GM12878 (cell line): ENCODE measurements around the gene CREB3L4. TPM values are rescaled to one million over a fixed set of nuclear protein-coding genes. Genes with fewer than 3 reads are reported as not detected.

ENCODE experiments used
- ATAC-seq: fragments of 200-7000 bp; cut with Tn5 transposase; 3 replicates; pipeline ENCODE4 v1.9.1; 2020; ENCODE audit warnings: mild to moderate bottlenecking, moderate library complexity
- BruUV-seq: library from RNA; stranded (reverse); fragments of 400-500 nt; replicated peaks from 2 replicates; lab custom pipeline; 2021; lab: Mats Ljungman, UMichigan
- CTCF ChIA-PET: fragments of 300-600 bp; sonication (Branson Sonifier 250); formaldehyde crosslinking; extraction: SDS; loops from one replicate; lab custom pipeline; 2021; ENCODE audit warnings: inconsistent platforms; lab: Yijun Ruan, JAX
- POLR2A ChIA-PET: fragments of 350-600 bp; formaldehyde crosslinking; extraction: SDS; loops from one replicate; lab custom pipeline; 2021; ENCODE audit warnings: inconsistent platforms; lab: Charles Lee
- RAD21 ChIA-PET: fragments of 300-600 bp; sonication (Branson Sonifier 250); formaldehyde crosslinking; loops from one replicate; lab custom pipeline; 2023; ENCODE audit warnings: antibody characterized with exemption; ENCODE audit not compliant: unreplicated experiment; lab: Charles Lee
- SMC1A ChIA-PET: fragments of 300-600 bp; sonication (Branson Sonifier 250); formaldehyde crosslinking; loops from one replicate; lab custom pipeline; 2023; ENCODE audit not compliant: unreplicated experiment, uncharacterized antibody; lab: Charles Lee
- DNase-seq: peaks from one replicate; pipeline ENCODE4 v3.0.0-alpha.2; 2011; ENCODE audit warnings: low read depth, low spot score
- FAIRE-seq: peaks from 3 replicates; lab custom pipeline; 2011; peaks lifted over from hg19 to GRCh38; lab: Jason Lieb, UNC
- H2AFZ ChIP-seq: 2 replicates; pipeline ENCODE4 v1.6.0; 2011; ENCODE audit warnings: low read depth, low read length, control low read depth; ENCODE audit not compliant: control insufficient read depth
- H3K27ac ChIP-seq: 2 replicates; pipeline ENCODE4 v1.5.1; 2011; ENCODE audit warnings: control low read depth; ENCODE audit not compliant: control insufficient read depth, insufficient read depth
- H3K27me3 ChIP-seq, 2 experiments: replicated peaks in 1 of 2; 2 replicates each; pipeline versions ENCODE4 v1.6.0 to v1.6.1; 2011; ENCODE audit warnings: low read length in 1 of 2; ENCODE audit not compliant: control insufficient read depth in 2 of 2, insufficient read depth in 2 of 2
- H3K36me3 ChIP-seq, 2 experiments: 2 replicates each; pipeline ENCODE4 v1.5.1; 2011; ENCODE audit warnings: low read length in 1 of 2; ENCODE audit not compliant: control insufficient read depth in 2 of 2, insufficient read depth in 2 of 2
- H3K4me1 ChIP-seq: 2 replicates; pipeline ENCODE4 v1.6.1; 2011; ENCODE audit warnings: mild to moderate bottlenecking, low read length, moderate library complexity, mixed read lengths; ENCODE audit not compliant: control insufficient read depth, insufficient read depth
- H3K4me2 ChIP-seq: 2 replicates; pipeline ENCODE4 v1.6.0; 2011; ENCODE audit warnings: control low read depth; ENCODE audit not compliant: control insufficient read depth, insufficient read depth
- H3K4me3 ChIP-seq: fragments of 200-600 bp; sonication (generic); 2 replicates; pipeline ENCODE4 v1.5.1; 2016
- H3K79me2 ChIP-seq: 2 replicates; pipeline ENCODE4 v1.6.0; 2011; ENCODE audit warnings: low read length; ENCODE audit not compliant: control insufficient read depth, insufficient read depth
- H3K9ac ChIP-seq: 2 replicates; pipeline ENCODE4 v1.8.0; 2011; ENCODE audit warnings: low read length, control low read depth, mixed read lengths; ENCODE audit not compliant: control insufficient read depth, insufficient read depth
- H3K9me3 ChIP-seq: replicated peaks from 3 replicates; pipeline ENCODE4 v1.5.1; 2011; ENCODE audit warnings: mild to moderate bottlenecking, low read length; ENCODE audit not compliant: control insufficient read depth, insufficient read depth
- H4K20me1 ChIP-seq: 2 replicates; pipeline ENCODE4 v1.6.0; 2011; ENCODE audit not compliant: control insufficient read depth, insufficient read depth
- EP300 ChIP-seq, 2 experiments: fragments of 150-350 bp in 1 of 2; IDR thresholded peaks; 2 replicates each; pipeline ENCODE4 v1.6.1; 2011 to 2012; ENCODE audit warnings: low read depth in 2 of 2, low read length in 2 of 2, borderline replicate concordance in 1 of 2, improper control_type of control experiment in 1 of 2, inconsistent platforms in 1 of 2; ENCODE audit not compliant: control insufficient read depth in 1 of 2
- PKNOX1 ChIP-seq: fragments of 450-650 bp; IDR thresholded peaks from 2 replicates; pipeline ENCODE4 v1.6.1; 2016; ENCODE audit warnings: mild to moderate bottlenecking
- POLR2A ChIP-seq: IDR thresholded peaks from 2 replicates; pipeline ENCODE4 v1.6.1; 2011; ENCODE audit warnings: low read depth, mild to moderate bottlenecking, low read length
- WGBS: methylation state at CpG from one replicate; pipeline ENCODE4 v1.1.6; 2016; ENCODE audit warnings: low lambda C conversion rate; ENCODE audit not compliant: insufficient replicate concordance, insufficient coverage; ENCODE audit errors: missing lambda C conversion rate; 5-methylcytosine and 5-hydroxymethylcytosine counted together
- in situ Hi-C: fragments of 300-500 bp; cut with MboI; formaldehyde crosslinking; loops from 9 replicates; pipeline ENCODE4 v1.14.3; 2018; ENCODE audit warnings: mixed read lengths
- intact Hi-C: fragments of 100-400 bp; cut with micrococcal nuclease; formaldehyde crosslinking; loops from one replicate; pipeline ENCODE4 v1.14.2; 2022; ENCODE audit not compliant: unreplicated experiment
- polyA plus RNA-seq, 11 experiments: library from polyadenylated mRNA; depleted of rRNA in 4 of 11; unstranded in 6 of 11; stranded (reverse) in 5 of 11; fragments of >200 nt; fragmentation: Nextera tagmentation in 4 of 11; fragmentation: Illumina TruSeq in 1 of 11; extraction: Ambion mirVana in 4 of 11; extraction: Trizol in 1 of 11; gene quantifications; 1 replicate in 1 of 11; 2 replicates in 10 of 11; pipeline versions ENCODE4 v1.2.1 to v1.2.3, GENCODE V29; 2011 to 2016; ENCODE audit warnings: inconsistent platforms in 2 of 11, missing spikeins in 2 of 11, low read depth in 1 of 11
- total RNA-seq, 4 experiments: library from RNA; depleted of rRNA in 3 of 4; stranded (reverse); fragments of >200 nt in 3 of 4; fragmentation: Illumina TruSeq in 1 of 4; extraction: Trizol in 1 of 4; gene quantifications; 2 replicates each; pipeline versions ENCODE4 v1.2.1 to v1.2.3, GENCODE V29; 2013 to 2021

The CREB3L4 gene
- total and polyA plus RNA-seq, 10 of the 15 experiments (the other 5 are each of a cell fraction or from before 2014, with no cell fraction given), result 9.7 to 14.0 (median 12.1) TPM

GRCh38 chr1:153919876-153920852 is 47.5 kb upstream of the CREB3L4 start (continued):
- TF ChIP-seq PKNOX1, result peak; percentile 69
- TF ChIP-seq, all 136 proteins: peak for 9

GRCh38 chr1:153921080-153921802 is 46.5 kb upstream of the CREB3L4 start:
- H2AFZ ChIP-seq, result no peak overlapping the region
- H3K9ac ChIP-seq, result peak overlapping the region; percentile 78
- no peak for FAIRE-seq

More at GRCh38 chr1:153921080-153921802, 46.5 kb upstream of the CREB3L4 start:
- WGBS, result 2% methylated on average over 3 of the region's 3 CpGs
- no peaks in the 10 kb centered on the region for H3K27me3 ChIP-seq
- peaks cover 3% of the 10 kb centered on the region; the same call in 1 of the 2 replicates for H3K4me1 ChIP-seq
- BruUV-seq, result no TSS peak
- H3K36me3 ChIP-seq, result peaks cover 0 to 9% of the 10 kb centered on the region in 2 experiments; a peak in 2 of 4 replicates
- H3K4me3 ChIP-seq, result peak overlapping the region; percentile 98
- no peak for TF ChIP-seq EP300 (IDR thresholded peaks at IDR 0.05; ENCODE audit: borderline replicate concordance in 1 of 2, control insufficient read depth in 1 of 2, low read depth in 2 of 2, low read length in 2 of 2)
- TF ChIP-seq POLR2A, result 0 out of 2 replicates have a peak, but pooled peaks have one; percentile 11
- TF ChIP-seq, all 136 proteins: peak for 1
- in situ Hi-C loops, result no loop called here
- no peaks in the 10 kb centered on the region for H4K20me1 ChIP-seq
- H3K79me2 ChIP-seq, result peaks cover 67% of the 10 kb centered on the region
- ATAC-seq (no peak), DNase-seq (no peak)
- ChIA-PET SMC1A (interaction anchor here (0.8 to 7.7 kb wide), 21 partner anchors 12 to 129 kb away, joined by 3 to 59 read pairs (median 5); partner anchors contain the start of genes CREB3L4, DENND4B, RAB13 and RPS27), RAD21 (interaction anchor here (0.5 to 6.4 kb wide), 18 partner anchors 24 to 189 kb away, joined by 3 to 55 read pairs (median 6); partner anchors contain the start of genes CRTC2, DENND4B, JTB and RAB13), POLR2A (interaction anchor here (0.6 to 10.1 kb wide), 13 partner anchors 9 to 183 kb away, joined by 3 to 83 read pairs (median 4); partner anchors contain the start of genes CREB3L4, DENND4B, JTB and SLC39A1), CTCF (interaction anchor here (0.7 to 14.9 kb wide), 24 partner anchors 8 to 414 kb away, joined by 3 to 138 read pairs (median 5); partner anchors contain the start of genes CREB3L4, DENND4B, JTB and RAB13)
- peak overlapping the region; percentile 93 for H3K4me2 ChIP-seq
- H3K9me3 ChIP-seq, result no peaks in the 10 kb centered on the region
- intact Hi-C loops, result loop anchor here (5.0 kb wide), 2 partner anchors 79 to 114 kb away; no protein-coding TSS in a partner anchor
- peak overlapping the region; percentile 83 for H3K27ac ChIP-seq
